Muscle layer of colon (tissue), 2 donors: ENCODE measurements around the gene LRMDA.

ENCODE experiments used
- H3K27ac ChIP-seq: one replicate; pipeline ENCODE4 v1.7.0; 2013; ENCODE audit warnings: low read depth, mild to moderate bottlenecking, low read length, moderate library complexity
- H3K27me3 ChIP-seq, 2 donors: one replicate each; pipeline ENCODE4 v1.7.0; 2013; ENCODE audit warnings: low read length in 2 of 2, mild to moderate bottlenecking in 2 of 2; ENCODE audit not compliant: insufficient read depth in 2 of 2, control insufficient read depth in 1 of 2
- H3K36me3 ChIP-seq: one replicate; pipeline ENCODE4 v1.7.0; 2013; ENCODE audit warnings: mild to moderate bottlenecking, low read length; ENCODE audit not compliant: insufficient read depth
- H3K4me1 ChIP-seq: one replicate; pipeline ENCODE4 v1.7.0; 2013; ENCODE audit warnings: mild to moderate bottlenecking, low read length; ENCODE audit not compliant: insufficient read depth
- H3K4me3 ChIP-seq, 2 donors: one replicate each; pipeline ENCODE4 v1.7.0; 2013; ENCODE audit warnings: low read length in 2 of 2, low read depth in 1 of 2, mild to moderate bottlenecking in 1 of 2, moderate library complexity in 1 of 2
- H3K9ac ChIP-seq: one replicate; pipeline ENCODE4 v1.7.0; 2013; ENCODE audit warnings: low read length
- H3K9me3 ChIP-seq: one replicate; pipeline ENCODE4 v1.7.0; 2013; ENCODE audit warnings: mild to moderate bottlenecking, low read length
- donor health status: abdominal sarcoma.
- donor health status: Adenocarcinoma of cecum.

The LRMDA gene

GRCh38 chr10:75492173-75492925 lies 60.9 kb downstream of the LRMDA start:
- no peaks in the 10 kb centered on the region for H3K9me3 ChIP-seq
- no peak overlapping the region for H3K27ac ChIP-seq
- no peaks in the 10 kb centered on the region for H3K36me3 ChIP-seq
- H3K9ac ChIP-seq = no peak overlapping the region
- H3K4me1 ChIP-seq = no peaks in the 10 kb centered on the region
- no peaks in the 10 kb centered on the region for H3K27me3 ChIP-seq
- no peak overlapping the region for H3K4me3 ChIP-seq

DNA sequence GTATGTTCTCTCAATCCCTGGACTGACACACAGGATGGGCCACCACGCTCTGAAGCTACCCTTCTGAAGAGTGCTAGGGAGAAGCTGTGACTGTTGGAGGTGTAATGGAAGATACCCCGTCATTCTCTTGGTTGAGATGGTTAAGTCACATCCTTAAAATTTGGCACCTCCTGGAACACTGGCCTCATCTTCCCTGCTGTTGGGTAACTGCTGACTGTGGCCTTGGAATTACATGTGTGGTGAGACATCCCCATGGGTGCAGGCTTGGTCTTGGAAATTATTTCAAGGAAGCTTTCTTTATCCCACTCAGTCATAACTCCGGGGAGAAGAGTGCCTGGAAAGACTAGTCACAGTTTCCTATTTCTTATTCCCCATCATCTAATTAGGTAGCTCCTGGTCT lies 62.0 kb downstream of the LRMDA start:
- Histone ChIP-seq H3K9ac (no peak overlapping the region), H3K27me3 (no peaks in the 10 kb centered on the region), H3K27ac (no peak overlapping the region), H3K36me3 (no peaks in the 10 kb centered on the region), H3K4me1 (peaks cover 7% of the 10 kb centered on the region), H3K4me3 (no peak overlapping the region), H3K9me3 (no peaks in the 10 kb centered on the region)

DNA sequence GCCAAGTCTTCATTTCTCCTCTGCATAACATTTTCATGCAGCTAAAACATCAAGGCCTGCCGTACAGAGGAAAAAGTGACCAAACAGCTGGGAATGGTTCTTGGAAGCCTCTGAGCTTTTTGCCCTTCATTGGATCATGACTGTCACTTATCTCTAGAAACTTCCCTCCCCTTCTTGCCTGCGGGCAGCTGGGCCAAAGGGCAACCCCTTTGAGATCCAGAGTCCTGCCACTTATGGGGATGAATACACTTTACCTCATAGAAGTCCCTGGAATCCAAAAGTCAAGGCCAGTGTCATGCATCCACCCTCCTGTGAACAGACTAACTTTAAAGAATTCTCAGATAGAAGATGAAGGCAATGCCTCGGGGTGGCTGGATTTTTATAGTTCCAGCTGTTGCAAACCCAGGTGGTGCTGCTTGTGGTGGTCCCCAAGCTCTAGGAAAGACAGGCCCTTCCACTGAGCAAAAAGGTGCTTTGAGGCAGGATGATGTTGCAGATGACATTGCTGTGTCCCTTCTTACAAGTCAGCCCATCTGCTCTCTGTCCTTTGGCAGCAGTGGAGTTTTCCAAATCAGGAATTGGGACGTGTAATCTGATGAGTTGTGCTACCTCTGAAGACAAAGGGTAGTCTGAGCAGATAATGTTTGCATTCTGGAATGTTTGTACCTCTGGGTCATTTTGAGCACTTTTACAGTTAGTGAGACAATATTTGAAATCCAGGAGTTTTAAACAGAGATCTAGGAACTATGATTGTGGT lies 64.2 kb downstream of the LRMDA start:
- Histone ChIP-seq H3K27ac (no peak overlapping the region), H3K27me3 (no peaks in the 10 kb centered on the region), H3K9ac (no peak overlapping the region), H3K9me3 (no peaks in the 10 kb centered on the region), H3K4me1 (peaks cover 22% of the 10 kb centered on the region), H3K4me3 (no peak overlapping the region), H3K36me3 (no peaks in the 10 kb centered on the region)

GRCh38 chr10:75496191-75496567 lies 64.8 kb downstream of the LRMDA start:
- no peaks in the 10 kb centered on the region for H3K9me3 ChIP-seq
- H3K27me3 ChIP-seq = no peaks in the 10 kb centered on the region
- no peak overlapping the region for H3K27ac ChIP-seq
- no peak overlapping the region for H3K4me3 ChIP-seq
- peaks cover 22% of the 10 kb centered on the region for H3K4me1 ChIP-seq
- no peak overlapping the region for H3K9ac ChIP-seq
- no peaks in the 10 kb centered on the region for H3K36me3 ChIP-seq

DNA sequence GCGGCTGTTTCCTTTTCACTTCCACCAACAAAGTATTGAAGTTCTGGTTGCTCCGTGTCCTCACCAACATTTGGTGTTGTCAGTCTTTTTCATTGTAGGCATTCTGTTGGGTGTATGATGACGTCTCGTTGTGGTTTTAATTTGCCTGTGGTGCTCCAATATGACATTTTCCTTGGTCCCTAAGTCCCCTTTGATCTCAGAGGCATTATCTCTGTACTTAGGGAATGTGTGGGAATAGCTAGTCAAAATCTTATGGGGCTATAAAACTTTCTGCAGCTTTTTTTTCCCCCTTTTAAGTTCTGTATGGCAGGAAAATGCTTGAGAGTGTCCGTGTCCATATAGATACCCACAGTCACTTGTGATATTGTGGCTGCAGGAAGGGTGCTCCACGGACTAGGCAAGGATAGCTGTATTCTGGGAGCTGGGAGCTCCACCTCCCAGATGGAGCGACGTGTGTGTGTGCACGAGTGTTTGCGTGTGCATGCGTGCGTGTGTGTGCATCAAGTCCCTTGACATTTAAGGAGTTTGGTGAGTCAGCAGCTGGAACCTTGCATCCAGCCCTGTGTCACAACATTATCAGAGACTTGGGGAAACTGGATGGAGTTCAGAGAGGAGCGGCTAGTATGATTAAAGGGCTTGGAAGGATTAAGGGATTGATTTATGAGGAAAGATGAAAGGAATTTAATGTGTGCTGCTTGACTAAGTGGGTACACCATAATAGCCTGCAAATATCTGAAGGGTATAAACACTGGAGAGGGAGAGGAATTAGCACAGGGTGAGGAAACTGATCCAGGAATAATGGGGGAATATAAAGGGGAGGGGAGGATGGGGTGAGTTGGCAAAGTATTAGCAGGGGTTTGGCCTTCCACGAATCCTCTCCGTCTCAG lies 66.8 kb downstream of the LRMDA start:
- no peaks in the 10 kb centered on the region for H3K27me3 ChIP-seq
- peaks cover 22% of the 10 kb centered on the region for H3K4me1 ChIP-seq
- H3K4me3 ChIP-seq = no peak overlapping the region
- no peak overlapping the region for H3K27ac ChIP-seq
- H3K9ac ChIP-seq = no peak overlapping the region
- H3K36me3 ChIP-seq = no peaks in the 10 kb centered on the region
- H3K9me3 ChIP-seq = no peaks in the 10 kb centered on the region

DNA sequence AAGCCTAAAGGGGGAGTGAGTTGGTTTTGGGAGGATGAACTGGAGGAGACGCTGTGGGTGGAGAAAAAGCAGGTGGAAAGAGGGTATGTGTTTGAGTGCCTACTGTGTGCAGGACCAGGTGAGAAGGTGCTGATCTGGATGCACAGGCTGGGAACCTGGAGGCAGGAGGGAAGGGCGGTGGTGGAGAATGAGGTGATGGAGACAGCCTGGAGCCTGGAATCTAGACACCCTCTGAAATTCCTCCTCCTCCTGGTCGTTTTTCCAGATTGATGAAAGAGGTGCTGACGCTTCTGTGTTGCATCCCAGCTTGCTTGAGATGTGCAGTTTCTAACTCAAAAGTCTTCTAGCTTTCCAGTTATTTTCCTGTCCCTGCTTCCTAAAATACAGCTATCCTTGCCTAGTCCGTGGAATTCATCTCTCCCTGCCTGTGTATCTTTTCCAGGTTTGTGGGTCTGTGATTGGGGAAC lies 67.5 kb downstream of the LRMDA start:
- H3K9ac ChIP-seq = no peak overlapping the region
- no peaks in the 10 kb centered on the region for H3K9me3 ChIP-seq
- H3K4me3 ChIP-seq = no peak overlapping the region
- H3K27me3 ChIP-seq = no peaks in the 10 kb centered on the region
- no peaks in the 10 kb centered on the region for H3K36me3 ChIP-seq
- H3K4me1 ChIP-seq = peaks cover 22% of the 10 kb centered on the region
- no peak overlapping the region for H3K27ac ChIP-seq

GRCh38 chr10:75499556-75500160 lies 68.2 kb downstream of the LRMDA start:
- Histone ChIP-seq H3K4me3 (no peak overlapping the region), H3K27me3 (no peaks in the 10 kb centered on the region), H3K9me3 (no peaks in the 10 kb centered on the region), H3K36me3 (no peaks in the 10 kb centered on the region), H3K4me1 (peaks cover 22% of the 10 kb centered on the region), H3K27ac (no peak overlapping the region), H3K9ac (no peak overlapping the region)

DNA sequence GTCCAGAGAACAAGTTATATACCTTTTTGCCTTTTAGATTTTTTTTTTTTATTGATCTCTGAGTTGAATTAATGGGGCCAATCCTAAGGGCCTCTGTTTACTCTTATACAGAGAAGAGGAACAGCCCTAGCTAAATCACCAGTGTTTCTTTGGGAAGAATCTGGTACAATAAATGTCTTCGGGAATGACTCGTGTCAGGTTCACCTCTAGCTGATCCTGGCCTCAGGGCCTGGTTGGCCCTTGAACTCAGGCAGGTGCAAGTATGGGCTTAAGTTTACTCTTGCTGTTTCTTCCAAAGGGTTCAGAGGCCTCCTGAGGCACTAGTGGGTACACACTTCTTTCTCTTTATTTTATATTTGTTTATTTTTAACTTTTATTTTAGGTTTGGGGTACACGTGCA lies 71.0 kb downstream of the LRMDA start:
- no peaks in the 10 kb centered on the region for H3K9me3 ChIP-seq
- no peak overlapping the region for H3K27ac ChIP-seq
- no peaks in the 10 kb centered on the region for H3K36me3 ChIP-seq

GRCh38 chr10:75502838-75503237 lies 71.4 kb downstream of the LRMDA start:
- no peak overlapping the region for H3K27ac ChIP-seq
- peaks cover 31% of the 10 kb centered on the region for H3K4me1 ChIP-seq
- no peaks in the 10 kb centered on the region for H3K9me3 ChIP-seq
- no peaks in the 10 kb centered on the region for H3K27me3 ChIP-seq
- H3K4me3 ChIP-seq = no peak overlapping the region
- no peaks in the 10 kb centered on the region for H3K36me3 ChIP-seq
- H3K9ac ChIP-seq = no peak overlapping the region

More for the DNA sequence above, 71.0 kb downstream of the LRMDA start:
- H3K4me1 ChIP-seq = peaks cover 28% of the 10 kb centered on the region
- no peak overlapping the region for H3K4me3 ChIP-seq
- H3K9ac ChIP-seq = no peak overlapping the region
- no peaks in the 10 kb centered on the region for H3K27me3 ChIP-seq

DNA sequence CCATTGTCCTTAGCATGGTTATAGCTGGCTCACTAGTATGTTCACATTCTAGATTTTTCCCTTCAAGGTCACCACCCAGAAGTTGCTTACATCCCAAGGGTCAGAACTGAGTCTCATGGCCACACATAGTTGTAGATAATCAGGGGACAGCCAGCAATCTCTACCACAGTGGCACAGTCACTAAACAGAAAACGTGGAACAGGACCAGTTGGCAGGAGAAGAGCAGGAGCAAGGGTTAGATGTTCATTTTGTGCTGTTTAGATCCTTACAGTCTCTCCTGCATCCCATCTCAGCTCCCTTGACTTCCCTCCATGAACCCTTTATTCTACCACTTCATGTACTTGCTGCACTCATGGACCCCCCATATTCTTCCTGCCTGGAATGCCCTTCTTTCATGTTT lies 73.9 kb downstream of the LRMDA start:
- no peak overlapping the region for H3K4me3 ChIP-seq
- peaks cover 32% of the 10 kb centered on the region for H3K4me1 ChIP-seq
- no peaks in the 10 kb centered on the region for H3K36me3 ChIP-seq
- H3K9me3 ChIP-seq = no peaks in the 10 kb centered on the region
- H3K9ac ChIP-seq = no peak overlapping the region
- H3K27ac ChIP-seq = no peak overlapping the region
- H3K27me3 ChIP-seq = no peaks in the 10 kb centered on the region
